Right kidney (tissue), 1 donor: Measurements from ENCODE around the gene LGALS4.
"Not testable (repeated sequence)": the region's sequence is repeated elsewhere in the genome, so short reads cannot be mapped to it uniquely, and the experiment has no call there.

ENCODE experiments used
- DNase-seq: peaks from one replicate; pipeline ENCODE4 v3.0.0-alpha.2; 2016

The LGALS4 gene

GRCh38 chr19:38825936-38826335 lies 13.2 kb upstream of the LGALS4 start:
- DNase-seq: not testable (repeated sequence)

GRCh38 chr19:38821230-38821825 lies 8.6 kb upstream of the LGALS4 start:
- not testable (repeated sequence) for DNase-seq

- peak; percentile 30 for DNase-seq
Observed at GRCh38 chr19:38819231-38819920, 6.6 kb upstream of the LGALS4 start.

- DNase-seq: no peak
Observed at GRCh38 chr19:38817081-38817480, 4.3 kb upstream of the LGALS4 start.

- DNase-seq: no peak
Observed at GRCh38 chr19:38816131-38816750, 3.5 kb upstream of the LGALS4 start.

- no peak for DNase-seq
Observed at GRCh38 chr19:38815059-38816001, 2.6 kb upstream of the LGALS4 start.

- not testable (repeated sequence) for DNase-seq
Observed at GRCh38 chr19:38813932-38814331, 1.2 kb upstream of the LGALS4 start.

- DNase-seq: no peak
Observed at GRCh38 chr19:38813323-38813722, 578 bp upstream of the LGALS4 start.

GRCh38 chr19:38812009-38812840 lies 520 bp downstream of the LGALS4 start:
- no peak for DNase-seq

GRCh38 chr19:38809592-38810252 lies 3.0 kb downstream of the LGALS4 start:
- no peak for DNase-seq

GRCh38 chr19:38808741-38809140 lies 4.0 kb downstream of the LGALS4 start:
- no peak for DNase-seq

- not testable (repeated sequence) for DNase-seq
Observed at GRCh38 chr19:38807374-38808098, 5.2 kb downstream of the LGALS4 start.

- DNase-seq: no peak
Observed at GRCh38 chr19:38806371-38806770, 6.4 kb downstream of the LGALS4 start.

GRCh38 chr19:38805180-38805579 lies 7.6 kb downstream of the LGALS4 start:
- DNase-seq: no peak

GRCh38 chr19:38803543-38803942 lies 9.2 kb downstream of the LGALS4 start:
- DNase-seq: no peak

- DNase-seq: no peak
Observed at GRCh38 chr19:38801359-38802095, 11.2 kb downstream of the LGALS4 start.

- DNase-seq: no peak
Observed at GRCh38 chr19:38800577-38801347, 12.0 kb downstream of the LGALS4 start.

GRCh38 chr19:38799104-38799503 lies 13.6 kb downstream of the LGALS4 start:
- no peak for DNase-seq

GRCh38 chr19:38797781-38798180 lies 15.0 kb downstream of the LGALS4 start:
- not testable (repeated sequence) for DNase-seq
